Hepatocyte (in vitro differentiated cells): ENCODE data around the gene ASAP2.

Experiments used
- CTCF ChIP-seq: fragments of 200-600 bp; sonication (generic); IDR thresholded peaks from 2 replicates; pipeline ENCODE4 v1.5.1; 2016; ENCODE audit warnings: antibody characterized with exemption, mild to moderate bottlenecking; ENCODE audit not compliant: poor library complexity
- EZH2phosphoT487 ChIP-seq: fragments of 200-600 bp; sonication (generic); IDR thresholded peaks from one replicate; pipeline ENCODE4 v1.6.1; 2018; ENCODE audit warnings: antibody characterized with exemption, mild to moderate bottlenecking, low read depth, moderate library complexity; ENCODE audit not compliant: unreplicated experiment, severe bottlenecking

DNA sequence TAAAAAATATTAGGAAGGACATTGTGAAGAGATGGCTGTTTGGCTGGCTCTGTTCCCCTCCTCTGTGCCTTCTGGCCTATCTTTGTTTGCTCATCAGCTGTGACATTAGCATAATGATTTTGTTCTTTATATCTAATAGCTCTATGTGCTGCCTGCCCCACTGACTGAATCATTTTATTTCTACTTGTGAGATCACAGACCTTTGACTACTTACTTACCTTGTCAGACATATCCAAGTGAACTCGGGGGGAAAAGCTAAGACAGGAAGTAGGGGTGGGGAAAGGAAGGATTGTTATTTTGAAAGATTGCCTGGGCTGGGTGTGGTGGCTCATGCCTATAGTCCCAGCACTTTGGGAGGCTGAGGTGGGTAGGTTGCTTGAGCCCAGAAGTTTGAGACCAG, 104.2 kb downstream of the ASAP2 start:
- TF ChIP-seq CTCF = no peak
- TF ChIP-seq EZH2phosphoT487 = no peak
